HEK293 (cell line): ENCODE results near the gene RGS12.

Experiments
- CTCF ChIA-PET: fragments of 350-600 bp; formaldehyde crosslinking; extraction: SDS; loops from one replicate; lab custom pipeline; 2021; ENCODE audit warnings: antibody characterized with exemption; lab: Yijun Ruan, JAX
- POLR2A ChIA-PET: fragments of 300-600 bp; formaldehyde crosslinking; extraction: SDS; loops from one replicate; lab custom pipeline; 2020; ENCODE audit warnings: antibody characterized with exemption, inconsistent platforms; lab: Yijun Ruan, JAX
- H3K27ac ChIP-seq: fragments of 200-500 bp; sonication (Bioruptor generic); 2 replicates; pipeline ENCODE4 v1.5.1; 2014; ENCODE audit warnings: low read depth, low read length, control low read depth, inconsistent platforms; ENCODE audit errors: extremely low read depth
- H3K36me3 ChIP-seq, 2 experiments: fragments of 200-500 bp in 1 of 2; sonication (Bioruptor generic) in 1 of 2; 1 replicate in 1 of 2; 2 replicates in 1 of 2; pipeline ENCODE4 v1.5.1; 2014 to 2017; ENCODE audit warnings: inconsistent platforms in 2 of 2, low read length in 2 of 2; ENCODE audit not compliant: control insufficient read depth in 2 of 2, insufficient read depth in 1 of 2
- H3K4me1 ChIP-seq: fragments of 200-500 bp; sonication (Bioruptor generic); 2 replicates; pipeline ENCODE4 v1.5.1; 2014; ENCODE audit warnings: mild to moderate bottlenecking, low read length, inconsistent platforms; ENCODE audit not compliant: control insufficient read depth, insufficient read depth
- H3K4me3 ChIP-seq: 2 replicates; pipeline ENCODE4 v1.5.1; 2011; ENCODE audit warnings: low read depth, mild to moderate bottlenecking, control low read depth, low read length, moderate library complexity
- H3K9me3 ChIP-seq: fragments of 200-500 bp; sonication (Bioruptor generic); 2 replicates; pipeline ENCODE4 v1.5.1; 2014; ENCODE audit warnings: low read depth, low read length, inconsistent platforms; ENCODE audit not compliant: control insufficient read depth, insufficient read depth
- KLF16 ChIP-seq: fragments of 450-650 bp; formaldehyde crosslinking; IDR thresholded peaks from 2 replicates; pipeline ENCODE4 v1.5.1; 2017; ENCODE audit warnings: missing biosample characterization, missing genetic modification characterization
- PRDM10 ChIP-seq: fragments of 450-650 bp; formaldehyde crosslinking; IDR thresholded peaks from 2 replicates; pipeline ENCODE4 v1.5.1; 2016; ENCODE audit warnings: missing biosample characterization, missing genetic modification characterization
- RBAK ChIP-seq: fragments of 450-650 bp; formaldehyde crosslinking; IDR thresholded peaks from 2 replicates; pipeline ENCODE4 v1.5.1; 2016; ENCODE audit warnings: missing biosample characterization, missing genetic modification characterization
- TCF7L2 ChIP-seq: IDR thresholded peaks from 2 replicates; pipeline ENCODE4 v1.6.1; 2011; ENCODE audit warnings: low read depth, mild to moderate bottlenecking, inconsistent platforms, low read length, moderate library complexity, borderline replicate concordance
- ZBTB49 ChIP-seq: fragments of 450-650 bp; formaldehyde crosslinking; IDR thresholded peaks from 2 replicates; pipeline ENCODE4 v1.5.1; 2016; ENCODE audit warnings: missing biosample characterization, missing genetic modification characterization, low read depth
- ZNF112 ChIP-seq: fragments of 450-650 bp; formaldehyde crosslinking; IDR thresholded peaks from 2 replicates; pipeline ENCODE4 v1.5.0; 2017; ENCODE audit warnings: missing biosample characterization, missing genetic modification characterization
- ZNF146 ChIP-seq: fragments of 450-650 bp; formaldehyde crosslinking; IDR thresholded peaks from 2 replicates; pipeline ENCODE4 v1.5.1; 2016; ENCODE audit warnings: missing biosample characterization, missing genetic modification characterization
- ZNF16 ChIP-seq: fragments of 450-650 bp; formaldehyde crosslinking; IDR thresholded peaks from 2 replicates; pipeline ENCODE4 v1.5.1; 2016; ENCODE audit warnings: low read depth, missing biosample characterization, missing genetic modification characterization
- ZNF488 ChIP-seq: fragments of 450-650 bp; formaldehyde crosslinking; IDR thresholded peaks from 2 replicates; pipeline ENCODE4 v1.5.1; 2016; ENCODE audit warnings: missing biosample characterization, missing genetic modification characterization
- ZNF513 ChIP-seq: fragments of 450-650 bp; IDR thresholded peaks from 2 replicates; pipeline ENCODE4 v1.5.1; 2018; ENCODE audit warnings: missing biosample characterization, missing genetic modification characterization
- ZNF707 ChIP-seq: fragments of 450-650 bp; formaldehyde crosslinking; IDR thresholded peaks from 2 replicates; pipeline ENCODE4 v1.5.1; 2016; ENCODE audit warnings: missing biosample characterization, missing genetic modification characterization

Gene RGS12

GRCh38 chr4:3335385-3335784 lies 42.6 kb downstream of the RGS12 start (continued):
- no peak for TF ChIP-seq KLF16
- no peak for TF ChIP-seq ZNF488
- no peak for TF ChIP-seq ZNF112 (tag by site-specific recombination)
- TF ChIP-seq ZNF513: no peak
- no peak for TF ChIP-seq RBAK (tag by site-specific recombination)
- no peak for TF ChIP-seq ZNF16 (tag by site-specific recombination)
- TF ChIP-seq, all 188 proteins: peak for 0

- Histone ChIP-seq H3K4me1 (no peaks in the 10 kb centered on the region), H3K9me3 (no peaks in the 10 kb centered on the region), H3K4me3 (no peak overlapping the region), H3K27ac (no peak overlapping the region), H3K36me3 (no peaks in the 10 kb centered on the region)
- ChIA-PET POLR2A (no interaction called here), CTCF (no interaction called here)
- TF ChIP-seq ZNF146 (tag by site-specific recombination): no peak
These were observed 43.2 kb downstream of the RGS12 start for GRCh38 chr4:3335982-3336381.

GRCh38 chr4:3336382-3337356 lies 43.8 kb downstream of the RGS12 start:
- H3K36me3 ChIP-seq: no peaks in the 10 kb centered on the region
- TF ChIP-seq PRDM10 (tag by site-specific recombination): peak; percentile 24; the same call in 1 of the 2 replicates
- no peak for TF ChIP-seq ZBTB49
- no peak for TF ChIP-seq TCF7L2
- no peak for TF ChIP-seq ZNF707 (tag by site-specific recombination)
- CTCF ChIA-PET: no interaction called here
- H3K4me3 ChIP-seq: no peak overlapping the region
- POLR2A ChIA-PET: no interaction called here
- H3K9me3 ChIP-seq: no peaks in the 10 kb centered on the region
- H3K27ac ChIP-seq: no peak overlapping the region
- H3K4me1 ChIP-seq: no peaks in the 10 kb centered on the region
